Mesendoderm (in vitro differentiated cells): Measurements from ENCODE around the gene PTPRM.
A peak's percentile ranks its signal among the peaks of the same experiment; 100 is the strongest.

ENCODE experiments used
- DNase-seq: peaks from one replicate; pipeline ENCODE4 v3.0.0; 2013
- H2AK5ac ChIP-seq: 2 replicates; pipeline ENCODE4 v1.6.1; 2013; ENCODE audit warnings: low read length, inconsistent platforms
- H2BK120ac ChIP-seq: 2 replicates; pipeline ENCODE4 v1.6.1; 2013; ENCODE audit warnings: low read depth, mild to moderate bottlenecking, low read length, moderate library complexity, mixed read lengths
- H2BK15ac ChIP-seq: replicated peaks from 2 replicates; pipeline ENCODE4 v1.6.1; 2013; ENCODE audit warnings: low read depth, mild to moderate bottlenecking, moderate library complexity
- H2BK5ac ChIP-seq: 2 replicates; pipeline ENCODE4 v1.6.1; 2013; ENCODE audit warnings: low read length, inconsistent platforms
- H3K18ac ChIP-seq: 2 replicates; pipeline ENCODE4 v1.6.1; 2013; ENCODE audit warnings: mild to moderate bottlenecking, low read length, mixed read lengths
- H3K23ac ChIP-seq: one replicate; pipeline ENCODE4 v1.6.1; 2013; ENCODE audit warnings: low read length
- H3K27ac ChIP-seq: 2 replicates; pipeline ENCODE4 v1.5.1; 2013; ENCODE audit warnings: low read depth, mild to moderate bottlenecking, inconsistent platforms, low read length, moderate library complexity
- H3K27me3 ChIP-seq: 2 replicates; pipeline ENCODE4 v1.6.1; 2013; ENCODE audit warnings: low read length, control low read depth, mild to moderate bottlenecking, inconsistent platforms; ENCODE audit not compliant: insufficient read depth, poor library complexity
- H3K36me3 ChIP-seq: 2 replicates; pipeline ENCODE4 v1.6.1; 2013; ENCODE audit warnings: low read length, inconsistent platforms; ENCODE audit not compliant: control insufficient read depth, insufficient read depth
- H3K4ac ChIP-seq: one replicate; pipeline ENCODE4 v1.6.1; 2013; ENCODE audit warnings: low read depth, mild to moderate bottlenecking, low read length, moderate library complexity
- H3K4me1 ChIP-seq: 2 replicates; pipeline ENCODE4 v1.6.1; 2013; ENCODE audit warnings: low read depth, low read length, inconsistent platforms; ENCODE audit not compliant: control insufficient read depth
- H3K4me2 ChIP-seq: 2 replicates; pipeline ENCODE4 v1.6.1; 2013; ENCODE audit warnings: low read length
- H3K4me3 ChIP-seq: 2 replicates; pipeline ENCODE4 v1.5.1; 2013; ENCODE audit warnings: mild to moderate bottlenecking, low read length
- H3K56ac ChIP-seq: one replicate; pipeline ENCODE4 v1.6.1; 2013; ENCODE audit warnings: low read length
- H3K79me1 ChIP-seq: 2 replicates; pipeline ENCODE4 v1.6.1; 2013; ENCODE audit warnings: low read length, inconsistent platforms
- H3K79me2 ChIP-seq: 2 replicates; pipeline ENCODE4 v1.6.1; 2013; ENCODE audit warnings: mild to moderate bottlenecking, low read length; ENCODE audit not compliant: control insufficient read depth, insufficient read depth
- H3K9ac ChIP-seq: 2 replicates; pipeline ENCODE4 v1.6.1; 2013; ENCODE audit warnings: low read length, inconsistent platforms
- H4K5ac ChIP-seq: one replicate; pipeline ENCODE4 v1.6.1; 2013; ENCODE audit warnings: low read length
- H4K8ac ChIP-seq: one replicate; pipeline ENCODE4 v1.6.1; 2013; ENCODE audit warnings: low read depth, mild to moderate bottlenecking, control low read depth, low read length, moderate library complexity
- WGBS: extraction: QIAGEN DNeasy Blood & Tissue Kit; methylation state at CpG from one replicate; pipeline ENCODE4 v1.1.7; 2013; ENCODE audit warnings: low lambda C conversion rate, missing lambda C conversion rate; ENCODE audit not compliant: insufficient coverage; ENCODE audit errors: extremely low coverage; 5-methylcytosine and 5-hydroxymethylcytosine counted together

PTPRM gene

GRCh38 chr18:8254654-8255053, 687.5 kb downstream of the PTPRM start:
- H3K4me1 ChIP-seq: no peaks in the 10 kb centered on the region
- H3K4ac ChIP-seq: no peak overlapping the region
- no peak overlapping the region for H2AK5ac ChIP-seq
- no peak overlapping the region for H3K4me2 ChIP-seq
- no peak overlapping the region for H3K56ac ChIP-seq
- H2BK120ac ChIP-seq: no peak overlapping the region
- H3K79me1 ChIP-seq: no peaks in the 10 kb centered on the region
- H2BK15ac ChIP-seq: no peak overlapping the region
- DNase-seq: no peak
- H3K27ac ChIP-seq: no peak overlapping the region
- no peak overlapping the region for H3K18ac ChIP-seq
- no peaks in the 10 kb centered on the region for H3K27me3 ChIP-seq
- H2BK5ac ChIP-seq: no peak overlapping the region
- H3K4me3 ChIP-seq: no peak overlapping the region
- H4K8ac ChIP-seq: no peak overlapping the region
- WGBS: no CpG with 5 or more reads among the region's 2 CpGs
- no peak overlapping the region for H3K9ac ChIP-seq
- H3K23ac ChIP-seq: no peak overlapping the region
- no peaks in the 10 kb centered on the region for H3K79me2 ChIP-seq
- H4K5ac ChIP-seq: no peak overlapping the region
- no peaks in the 10 kb centered on the region for H3K36me3 ChIP-seq

- no CpG with 5 or more reads among the region's 5 CpGs for WGBS
- no peaks in the 10 kb centered on the region for H3K27me3 ChIP-seq
Observed at GRCh38 chr18:8257851-8258434, 690.8 kb downstream of the PTPRM start.

GRCh38 chr18:8260319-8260718, 693.2 kb downstream of the PTPRM start:
- Histone ChIP-seq H3K79me1 (no peaks in the 10 kb centered on the region), H3K4me3 (no peak overlapping the region), H4K5ac (no peak overlapping the region), H3K27ac (no peak overlapping the region), H3K9ac (no peak overlapping the region), H2BK5ac (no peak overlapping the region), H3K4ac (no peak overlapping the region), H3K4me1 (no peaks in the 10 kb centered on the region), H4K8ac (no peak overlapping the region), H2BK15ac (no peak overlapping the region), H3K18ac (no peak overlapping the region), H3K79me2 (no peaks in the 10 kb centered on the region), H3K36me3 (no peaks in the 10 kb centered on the region), H2BK120ac (no peak overlapping the region), H3K27me3 (no peaks in the 10 kb centered on the region), H3K23ac (no peak overlapping the region), H2AK5ac (no peak overlapping the region), H3K4me2 (no peak overlapping the region), H3K56ac (peak overlapping the region; percentile 19)
- DNase-seq: peak; percentile 61
- WGBS: no CpG with 5 or more reads among the region's 1 CpG

More at GRCh38 chr18:8257851-8258434, 690.8 kb downstream of the PTPRM start:
- Histone ChIP-seq H3K4ac (no peak overlapping the region), H3K79me2 (no peaks in the 10 kb centered on the region), H3K9ac (no peak overlapping the region), H2BK120ac (no peak overlapping the region), H4K8ac (no peak overlapping the region), H3K4me1 (no peaks in the 10 kb centered on the region), H3K4me2 (no peak overlapping the region), H3K56ac (peak overlapping the region; percentile 25), H3K4me3 (no peak overlapping the region), H3K23ac (no peak overlapping the region), H3K18ac (no peak overlapping the region), H2AK5ac (no peak overlapping the region), H3K79me1 (no peaks in the 10 kb centered on the region), H3K27ac (no peak overlapping the region), H3K36me3 (no peaks in the 10 kb centered on the region), H4K5ac (no peak overlapping the region), H2BK15ac (no peak overlapping the region), H2BK5ac (no peak overlapping the region)
- peak; percentile 18 for DNase-seq

- H2BK15ac ChIP-seq: no peak overlapping the region
- H3K27me3 ChIP-seq: no peaks in the 10 kb centered on the region
- H2BK120ac ChIP-seq: no peak overlapping the region
- no peaks in the 10 kb centered on the region for H3K79me1 ChIP-seq
- H4K8ac ChIP-seq: no peak overlapping the region
- no peak overlapping the region for H3K56ac ChIP-seq
- H3K4me3 ChIP-seq: no peak overlapping the region
- no peak overlapping the region for H2BK5ac ChIP-seq
- H3K9ac ChIP-seq: no peak overlapping the region
- no peak overlapping the region for H2AK5ac ChIP-seq
- H3K4me1 ChIP-seq: no peaks in the 10 kb centered on the region
- no peaks in the 10 kb centered on the region for H3K36me3 ChIP-seq
- H3K4ac ChIP-seq: no peak overlapping the region
- H3K27ac ChIP-seq: no peak overlapping the region
- DNase-seq: no peak
- H3K4me2 ChIP-seq: no peak overlapping the region
- no peak overlapping the region for H3K18ac ChIP-seq
- no peak overlapping the region for H4K5ac ChIP-seq
- no peaks in the 10 kb centered on the region for H3K79me2 ChIP-seq
- no CpG with 5 or more reads among the region's 9 CpGs for WGBS
- no peak overlapping the region for H3K23ac ChIP-seq
Observed at GRCh38 chr18:8260827-8261226, 693.7 kb downstream of the PTPRM start.

- Histone ChIP-seq H2AK5ac (no peak overlapping the region), H3K27ac (no peak overlapping the region), H3K79me1 (no peaks in the 10 kb centered on the region), H3K56ac (no peak overlapping the region), H4K8ac (no peak overlapping the region), H3K23ac (no peak overlapping the region), H3K18ac (no peak overlapping the region), H2BK5ac (no peak overlapping the region), H2BK15ac (no peak overlapping the region), H3K27me3 (no peaks in the 10 kb centered on the region), H3K4me3 (no peak overlapping the region), H2BK120ac (no peak overlapping the region), H4K5ac (no peak overlapping the region), H3K4me1 (no peaks in the 10 kb centered on the region), H3K79me2 (no peaks in the 10 kb centered on the region), H3K36me3 (no peaks in the 10 kb centered on the region), H3K4ac (no peak overlapping the region), H3K9ac (no peak overlapping the region), H3K4me2 (no peak overlapping the region)
- no peak for DNase-seq
- WGBS: no CpG with 5 or more reads among the region's 7 CpGs
Observed at GRCh38 chr18:8261651-8262091, 694.6 kb downstream of the PTPRM start.

GRCh38 chr18:8262221-8262620, 695.1 kb downstream of the PTPRM start:
- no peaks in the 10 kb centered on the region for H3K4me1 ChIP-seq
- no peak for DNase-seq
- H3K27me3 ChIP-seq: no peaks in the 10 kb centered on the region
- WGBS: no CpG with 5 or more reads among the region's 6 CpGs
- H2BK5ac ChIP-seq: no peak overlapping the region
- H3K23ac ChIP-seq: no peak overlapping the region
- no peak overlapping the region for H3K56ac ChIP-seq
- H2BK120ac ChIP-seq: no peak overlapping the region
- no peaks in the 10 kb centered on the region for H3K36me3 ChIP-seq
- H3K79me1 ChIP-seq: no peaks in the 10 kb centered on the region
- H3K27ac ChIP-seq: no peak overlapping the region
- H2AK5ac ChIP-seq: no peak overlapping the region
- no peak overlapping the region for H3K9ac ChIP-seq
- H3K79me2 ChIP-seq: no peaks in the 10 kb centered on the region
- no peak overlapping the region for H4K5ac ChIP-seq
- H3K4me2 ChIP-seq: no peak overlapping the region
- no peak overlapping the region for H4K8ac ChIP-seq
- H2BK15ac ChIP-seq: no peak overlapping the region
- H3K18ac ChIP-seq: no peak overlapping the region
- H3K4me3 ChIP-seq: no peak overlapping the region
- no peak overlapping the region for H3K4ac ChIP-seq
